ENCODE results near the gene H2AZ2.

- TF ChIP-seq, protein P1, sequence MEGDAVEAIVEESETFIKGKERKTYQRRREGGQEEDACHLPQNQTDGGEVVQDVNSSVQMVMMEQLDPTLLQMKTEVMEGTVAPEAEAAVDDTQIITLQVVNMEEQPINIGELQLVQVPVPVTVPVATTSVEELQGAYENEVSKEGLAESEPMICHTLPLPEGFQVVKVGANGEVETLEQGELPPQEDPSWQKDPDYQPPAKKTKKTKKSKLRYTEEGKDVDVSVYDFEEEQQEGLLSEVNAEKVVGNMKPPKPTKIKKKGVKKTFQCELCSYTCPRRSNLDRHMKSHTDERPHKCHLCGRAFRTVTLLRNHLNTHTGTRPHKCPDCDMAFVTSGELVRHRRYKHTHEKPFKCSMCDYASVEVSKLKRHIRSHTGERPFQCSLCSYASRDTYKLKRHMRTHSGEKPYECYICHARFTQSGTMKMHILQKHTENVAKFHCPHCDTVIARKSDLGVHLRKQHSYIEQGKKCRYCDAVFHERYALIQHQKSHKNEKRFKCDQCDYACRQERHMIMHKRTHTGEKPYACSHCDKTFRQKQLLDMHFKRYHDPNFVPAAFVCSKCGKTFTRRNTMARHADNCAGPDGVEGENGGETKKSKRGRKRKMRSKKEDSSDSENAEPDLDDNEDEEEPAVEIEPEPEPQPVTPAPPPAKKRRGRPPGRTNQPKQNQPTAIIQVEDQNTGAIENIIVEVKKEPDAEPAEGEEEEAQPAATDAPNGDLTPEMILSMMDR (IDR thresholded peaks at IDR 0.05): no peak
- TF ChIP-seq POLR2AphosphoS5 (IDR thresholded peaks at IDR 0.05): no peak
- TF ChIP-seq POLR2A (IDR thresholded peaks at IDR 0.05): no peak
These were observed 22.9 kb downstream of the H2AZ2 start for GRCh38 chr7:44824894-44825526.

Measured in prostate gland (tissue), 2 donors.